Stimulated activated naive CD8-positive, alpha-beta T cell treated with anti-CD3 and anti-CD28 coated beads, Interleukin-15, amount 100 ng/mL, for 72 hours (primary cell): Measurements from ENCODE around the gene REEP6.
"Not testable (repeated sequence)": the region's sequence is repeated elsewhere in the genome, so short reads cannot be mapped to it uniquely, and the experiment has no call there.

Source experiments
- ATAC-seq: fragments of 150-1000 bp; cut with Tn5 transposase; 2 replicates; pipeline ENCODE4 v1.10.0; 2021; ENCODE audit warnings: mild to moderate bottlenecking, moderate library complexity
- DNase-seq, 2 donors: peaks; one replicate each; pipeline ENCODE4 v3.0.0; 2021 to 2022
- H3K27ac Mint-ChIP-seq, 2 donors: one replicate each; pipeline ENCODE4 v1.8.0; 2022; ENCODE audit warnings: mild to moderate bottlenecking in 2 of 2, mixed read lengths in 2 of 2, moderate library complexity in 2 of 2
- H3K27me3 Mint-ChIP-seq: one replicate; pipeline ENCODE4 v1.8.0; 2022; ENCODE audit warnings: mixed read lengths
- H3K4me1 Mint-ChIP-seq: one replicate; pipeline ENCODE4 v1.8.0; 2022; ENCODE audit warnings: mild to moderate bottlenecking, mixed read lengths
- H3K4me3 Mint-ChIP-seq, 2 donors: one replicate each; pipeline ENCODE4 v1.8.0; 2022; ENCODE audit warnings: mild to moderate bottlenecking in 2 of 2, mixed read lengths in 2 of 2, moderate library complexity in 1 of 2
- H3K9me3 Mint-ChIP-seq, 2 donors: one replicate each; pipeline ENCODE4 v1.8.0; 2022; ENCODE audit warnings: mixed read lengths in 2 of 2

REEP6 gene

GRCh38 chr19:1514295-1514661 lies 23.3 kb downstream of the REEP6 start:
- Mint-ChIP-seq H3K4me1 (peaks cover 28% of the 10 kb centered on the region), H3K27me3 (peaks cover 68% of the 10 kb centered on the region), H3K4me3 (no peak overlapping the region), H3K9me3 (no peaks in the 10 kb centered on the region), H3K27ac (no peak overlapping the region)
- DNase-seq (no peak), ATAC-seq (no peak)

GRCh38 chr19:1514986-1515721 lies 24.2 kb downstream of the REEP6 start:
- Mint-ChIP-seq H3K27ac (no peak overlapping the region), H3K4me1 (peaks cover 22% of the 10 kb centered on the region), H3K4me3 (no peak overlapping the region), H3K27me3 (peaks cover 60% of the 10 kb centered on the region), H3K9me3 (no peaks in the 10 kb centered on the region)
- DNase-seq: no peak
- ATAC-seq: no peak

GRCh38 chr19:1516395-1516753 lies 25.4 kb downstream of the REEP6 start:
- DNase-seq (no peak), ATAC-seq (no peak)
- Mint-ChIP-seq H3K4me3 (no peak overlapping the region), H3K4me1 (peaks cover 16% of the 10 kb centered on the region), H3K27ac (no peak overlapping the region), H3K9me3 (no peaks in the 10 kb centered on the region), H3K27me3 (peaks cover 53% of the 10 kb centered on the region)

DNA sequence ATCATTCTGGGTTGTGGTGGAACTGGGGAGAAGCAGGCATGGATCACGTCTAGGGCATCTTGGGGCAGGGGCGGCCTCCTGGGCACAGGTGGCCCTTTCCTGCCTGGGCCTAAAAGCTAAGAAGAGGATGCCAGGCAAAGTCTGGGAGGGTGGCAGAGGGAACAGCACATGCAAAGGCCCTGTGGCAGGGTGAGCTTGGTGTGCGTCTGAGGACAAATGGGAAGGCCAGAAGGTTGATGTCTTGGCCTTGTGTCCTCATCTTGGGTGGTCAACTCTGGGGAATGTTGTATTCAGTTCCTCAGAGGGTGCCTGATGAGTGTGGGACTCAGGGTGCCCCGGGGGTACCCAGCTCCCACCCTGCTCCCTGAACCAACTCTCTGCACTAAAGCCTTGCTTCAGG lies 27.5 kb downstream of the REEP6 start:
- H3K4me1 Mint-ChIP-seq: peaks cover 6% of the 10 kb centered on the region
- ATAC-seq: no peak
- DNase-seq: no peak
- H3K9me3 Mint-ChIP-seq: no peaks in the 10 kb centered on the region
- no peak overlapping the region for H3K4me3 Mint-ChIP-seq
- H3K27me3 Mint-ChIP-seq: peaks cover 67% of the 10 kb centered on the region
- no peak overlapping the region for H3K27ac Mint-ChIP-seq

DNA sequence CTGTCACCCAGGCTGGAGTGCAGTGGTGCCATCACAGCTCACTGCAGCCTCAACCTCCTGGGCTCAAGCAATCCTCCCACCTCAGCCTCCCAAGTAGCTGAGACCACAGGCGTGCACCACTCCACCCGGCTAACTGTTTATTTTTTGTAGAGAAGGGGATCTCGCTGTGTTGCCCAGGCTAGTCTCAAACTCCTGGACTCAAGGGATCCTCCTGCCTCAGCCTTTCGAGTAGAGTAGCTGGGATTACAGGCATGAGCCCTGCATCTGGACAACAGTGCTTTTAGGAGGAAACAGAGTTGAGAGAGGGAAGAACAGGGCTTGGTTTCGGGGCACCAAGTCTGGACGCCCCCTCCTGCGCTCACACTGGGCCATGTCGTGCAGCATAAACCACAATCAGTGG lies 28.8 kb downstream of the REEP6 start:
- not testable (repeated sequence) for H3K4me1 Mint-ChIP-seq, H3K9me3 Mint-ChIP-seq, DNase-seq, H3K27ac Mint-ChIP-seq, ATAC-seq, H3K4me3 Mint-ChIP-seq
- peaks cover 66% of the 10 kb centered on the region for H3K27me3 Mint-ChIP-seq

GRCh38 chr19:1520203-1520780 lies 29.3 kb downstream of the REEP6 start:
- H3K27me3 Mint-ChIP-seq: peaks cover 66% of the 10 kb centered on the region
- ATAC-seq: no peak
- no peaks in the 10 kb centered on the region for H3K9me3 Mint-ChIP-seq
- no peak overlapping the region for H3K4me3 Mint-ChIP-seq
- no peak overlapping the region for H3K27ac Mint-ChIP-seq
- peaks cover 9% of the 10 kb centered on the region for H3K4me1 Mint-ChIP-seq
- no peak for DNase-seq

DNA sequence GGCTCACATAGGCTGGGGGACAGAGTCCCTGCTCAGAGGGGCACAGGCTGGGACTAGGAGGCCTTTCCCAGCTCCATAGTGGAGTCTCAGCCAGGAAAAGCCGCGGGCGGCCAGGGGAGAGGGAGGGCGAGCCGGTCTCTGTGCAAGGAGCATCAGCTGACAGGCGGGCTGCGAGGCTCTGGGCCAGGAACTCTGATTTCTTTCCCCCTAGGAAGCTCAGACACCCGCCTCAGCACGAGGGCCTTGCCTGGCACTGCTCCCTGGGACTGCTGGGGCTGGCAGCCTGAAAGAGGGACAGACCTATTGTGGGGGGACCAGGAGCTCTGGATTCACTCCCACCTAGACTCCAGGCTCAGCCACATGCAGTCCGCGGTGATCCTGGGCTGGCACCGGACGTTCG lies 30.7 kb downstream of the REEP6 start:
- H3K4me3 Mint-ChIP-seq: no peak overlapping the region
- peaks cover 68% of the 10 kb centered on the region for H3K27me3 Mint-ChIP-seq
- no peak overlapping the region for H3K27ac Mint-ChIP-seq
- H3K9me3 Mint-ChIP-seq: no peaks in the 10 kb centered on the region
- peaks cover 9% of the 10 kb centered on the region for H3K4me1 Mint-ChIP-seq
- no peak for ATAC-seq
- no peak for DNase-seq

GRCh38 chr19:1522061-1522460 lies 31.1 kb downstream of the REEP6 start:
- H3K27ac Mint-ChIP-seq: no peak overlapping the region

DNA sequence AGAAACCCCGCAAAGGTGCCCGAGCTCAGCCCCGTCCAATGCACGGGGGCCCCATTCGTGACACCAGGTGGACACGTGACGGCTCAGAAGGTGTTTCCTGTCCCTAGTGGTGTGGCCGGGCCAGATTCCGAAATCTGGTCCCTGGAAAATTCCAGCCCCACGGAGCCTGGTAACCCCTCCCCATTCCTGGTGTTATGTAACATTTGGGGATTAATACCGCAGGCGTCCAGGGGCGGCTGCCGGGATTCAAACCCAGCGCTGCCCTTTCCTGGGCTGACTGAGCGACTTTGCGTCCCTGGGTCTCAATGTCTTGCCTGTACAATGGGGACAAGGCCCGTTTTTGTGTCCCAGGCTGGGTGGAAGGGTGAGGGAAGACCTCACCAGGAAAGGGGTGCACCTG lies 31.9 kb downstream of the REEP6 start:
- ATAC-seq (no peak), DNase-seq (no peak)
- peaks cover 9% of the 10 kb centered on the region for H3K4me1 Mint-ChIP-seq
- no peaks in the 10 kb centered on the region for H3K9me3 Mint-ChIP-seq
- H3K27me3 Mint-ChIP-seq: peaks cover 75% of the 10 kb centered on the region
- H3K4me3 Mint-ChIP-seq: no peak overlapping the region
- H3K27ac Mint-ChIP-seq: no peak overlapping the region

More at GRCh38 chr19:1522061-1522460, 31.1 kb downstream of the REEP6 start:
- ATAC-seq: no peak
- Mint-ChIP-seq H3K4me1 (peaks cover 9% of the 10 kb centered on the region), H3K27me3 (peaks cover 68% of the 10 kb centered on the region), H3K9me3 (no peaks in the 10 kb centered on the region), H3K4me3 (no peak overlapping the region)
- no peak for DNase-seq

DNA sequence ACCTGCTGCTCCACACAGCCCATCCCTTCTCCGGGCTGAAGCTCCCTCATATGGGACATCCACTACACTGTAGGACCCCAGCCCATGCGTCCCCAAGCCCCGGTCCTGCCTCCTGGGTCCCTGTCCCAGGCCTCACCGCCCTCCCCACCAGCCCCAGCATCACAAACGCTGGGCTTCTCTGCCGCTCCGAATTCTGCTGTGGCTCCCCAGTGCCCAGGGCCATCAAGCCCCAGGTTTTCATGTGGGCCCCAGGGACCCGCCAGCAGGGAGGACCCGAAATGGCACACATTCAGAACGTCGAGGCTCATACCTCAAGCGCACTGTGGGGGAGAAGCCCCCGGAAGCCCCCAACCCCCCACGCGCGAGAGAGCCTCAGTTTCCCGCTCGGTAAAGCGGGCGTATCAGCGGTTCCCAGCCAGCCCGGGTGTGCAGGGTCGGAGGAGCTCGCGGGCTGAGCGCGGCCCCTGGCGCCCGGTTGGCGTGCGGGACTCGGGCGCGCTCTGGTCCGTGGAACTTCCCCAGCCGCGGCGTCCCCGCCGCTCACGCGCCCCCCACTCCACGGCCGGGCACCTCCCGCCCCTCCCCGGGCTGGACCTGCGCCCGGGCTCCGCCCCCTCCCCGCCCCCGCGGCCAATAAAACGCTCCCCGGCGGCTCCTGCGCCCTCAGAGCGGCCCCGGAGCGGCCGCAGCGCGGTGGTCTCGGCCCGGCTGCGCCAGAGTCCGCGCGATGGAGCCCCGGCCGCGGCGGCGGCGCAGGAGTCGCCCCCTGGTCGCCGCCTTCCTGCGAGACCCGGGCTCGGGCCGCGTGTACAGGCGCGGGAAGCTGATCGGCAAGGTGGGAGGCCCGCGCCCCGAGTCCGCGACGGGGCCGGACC lies 32.7 kb downstream of the REEP6 start, which contains the start of gene PLK5:
Gene PLK5 (plus strand): TSS at position 666 of the 875 bp plus-strand sequence. CDS start 2,920 bp downstream, outside the sequence.
- Mint-ChIP-seq H3K27ac (no peak within 1 kb of the TSS), H3K27me3 (peaks cover 72% of the 10 kb centered on the region), H3K9me3 (no peaks in the 10 kb centered on the region), H3K4me3 (no peak within 1 kb of the TSS), H3K4me1 (peaks cover 9% of the 10 kb centered on the region)
- DNase-seq: no peak
- ATAC-seq: no peak

DNA sequence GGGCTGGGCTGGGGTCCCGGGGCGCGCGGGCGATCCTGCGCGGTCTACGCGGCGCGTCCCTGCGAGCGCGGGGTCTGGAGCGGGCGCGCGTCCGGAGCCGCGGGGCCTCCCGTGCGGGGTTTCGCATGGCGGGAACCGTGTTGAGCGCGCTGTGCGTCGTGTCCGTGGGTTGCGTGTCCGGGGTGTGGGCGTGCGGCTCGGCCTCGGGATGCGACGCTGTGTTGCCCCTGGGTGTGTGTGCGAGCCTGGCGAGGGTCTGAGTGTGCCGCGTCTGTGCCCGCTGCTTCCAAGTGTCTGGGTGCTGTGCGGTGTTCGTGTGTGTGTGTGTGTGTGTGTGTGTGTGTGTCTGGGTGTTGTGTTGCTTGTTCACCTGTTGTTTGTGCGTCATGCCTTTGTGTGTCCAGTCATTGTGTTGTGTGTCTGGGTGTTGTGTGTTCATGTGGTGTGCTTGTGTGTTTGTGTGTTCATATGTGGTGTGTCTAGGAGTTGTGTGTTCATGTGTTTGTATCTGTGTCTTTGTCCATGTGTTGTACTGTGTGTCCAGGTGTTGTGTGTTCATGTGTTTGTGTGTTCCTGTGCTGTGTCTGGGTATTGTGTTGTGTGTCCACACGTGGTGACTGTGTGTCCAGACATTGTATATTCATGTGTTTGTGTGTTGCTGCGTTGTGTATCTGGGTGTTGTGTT lies 33.4 kb downstream of the REEP6 start:
- Mint-ChIP-seq H3K27me3 (peaks cover 74% of the 10 kb centered on the region), H3K9me3 (no peaks in the 10 kb centered on the region), H3K27ac (no peak overlapping the region), H3K4me3 (no peak overlapping the region), H3K4me1 (peaks cover 9% of the 10 kb centered on the region)
- ATAC-seq (no peak), DNase-seq (no peak)

- DNase-seq (no peak), ATAC-seq (no peak)
- Mint-ChIP-seq H3K4me3 (no peak overlapping the region), H3K27me3 (peaks cover 79% of the 10 kb centered on the region), H3K9me3 (no peaks in the 10 kb centered on the region), H3K27ac (no peak overlapping the region), H3K4me1 (peaks cover 9% of the 10 kb centered on the region)
Measured at GRCh38 chr19:1524972-1525325, 34.0 kb downstream of the REEP6 start.

- DNase-seq: no peak
- peaks cover 9% of the 10 kb centered on the region for H3K4me1 Mint-ChIP-seq
- H3K27ac Mint-ChIP-seq: no peak overlapping the region
- peaks cover 83% of the 10 kb centered on the region for H3K27me3 Mint-ChIP-seq
- no peaks in the 10 kb centered on the region for H3K9me3 Mint-ChIP-seq
- H3K4me3 Mint-ChIP-seq: no peak overlapping the region
- ATAC-seq: no peak
Measured at GRCh38 chr19:1525343-1525742, 34.4 kb downstream of the REEP6 start.

GRCh38 chr19:1526066-1526778 lies 35.2 kb downstream of the REEP6 start:
- Mint-ChIP-seq H3K27ac (no peak overlapping the region), H3K27me3 (peaks cover 86% of the 10 kb centered on the region), H3K4me3 (no peak overlapping the region), H3K4me1 (peaks cover 9% of the 10 kb centered on the region), H3K9me3 (no peaks in the 10 kb centered on the region)
- ATAC-seq: no peak
- DNase-seq: no peak

DNA sequence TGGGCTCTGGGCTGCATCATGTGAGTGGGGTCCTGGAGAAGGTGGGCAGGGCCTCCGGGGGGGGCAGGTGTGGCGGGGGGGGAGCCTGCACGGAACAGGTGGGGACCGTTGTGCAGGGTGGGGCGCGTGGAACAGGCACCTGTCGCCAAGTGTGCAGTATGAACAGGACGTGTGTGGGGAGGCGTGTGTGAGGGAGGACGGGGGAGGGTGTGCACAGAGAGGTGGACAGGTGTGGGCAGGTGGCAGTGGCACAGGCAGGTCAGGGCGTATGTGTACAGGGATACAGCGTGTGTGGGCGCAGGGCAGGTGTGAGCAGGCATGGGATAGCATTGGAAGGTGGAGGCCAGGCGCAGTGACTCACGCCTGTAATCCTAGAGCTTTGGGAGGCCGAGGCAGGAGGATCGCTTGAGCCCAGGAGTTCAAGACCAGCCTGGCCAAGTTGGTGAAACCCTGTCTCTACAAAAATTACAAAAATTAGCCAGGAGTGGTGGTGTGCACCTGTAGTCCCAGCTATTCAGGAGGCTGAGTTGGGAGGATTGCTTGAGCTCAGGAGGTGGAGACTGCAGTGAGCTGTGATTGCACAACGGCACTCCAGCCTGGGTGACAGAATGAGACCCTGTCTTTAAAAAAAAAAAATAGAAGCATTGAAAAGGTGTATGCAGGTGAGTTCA lies 36.1 kb downstream of the REEP6 start:
- H3K4me1 Mint-ChIP-seq: peaks cover 9% of the 10 kb centered on the region
- H3K27ac Mint-ChIP-seq: no peak overlapping the region
- no peak for ATAC-seq
- no peaks in the 10 kb centered on the region for H3K9me3 Mint-ChIP-seq
- no peak for DNase-seq
- H3K4me3 Mint-ChIP-seq: no peak overlapping the region
- H3K27me3 Mint-ChIP-seq: peaks cover 86% of the 10 kb centered on the region
